ENCODE results near the gene ZNF264.

GRCh38 chr19:57245959-57246358 is 54.7 kb downstream of the ZNF264 start:
- TF ChIP-seq, protein P1, sequence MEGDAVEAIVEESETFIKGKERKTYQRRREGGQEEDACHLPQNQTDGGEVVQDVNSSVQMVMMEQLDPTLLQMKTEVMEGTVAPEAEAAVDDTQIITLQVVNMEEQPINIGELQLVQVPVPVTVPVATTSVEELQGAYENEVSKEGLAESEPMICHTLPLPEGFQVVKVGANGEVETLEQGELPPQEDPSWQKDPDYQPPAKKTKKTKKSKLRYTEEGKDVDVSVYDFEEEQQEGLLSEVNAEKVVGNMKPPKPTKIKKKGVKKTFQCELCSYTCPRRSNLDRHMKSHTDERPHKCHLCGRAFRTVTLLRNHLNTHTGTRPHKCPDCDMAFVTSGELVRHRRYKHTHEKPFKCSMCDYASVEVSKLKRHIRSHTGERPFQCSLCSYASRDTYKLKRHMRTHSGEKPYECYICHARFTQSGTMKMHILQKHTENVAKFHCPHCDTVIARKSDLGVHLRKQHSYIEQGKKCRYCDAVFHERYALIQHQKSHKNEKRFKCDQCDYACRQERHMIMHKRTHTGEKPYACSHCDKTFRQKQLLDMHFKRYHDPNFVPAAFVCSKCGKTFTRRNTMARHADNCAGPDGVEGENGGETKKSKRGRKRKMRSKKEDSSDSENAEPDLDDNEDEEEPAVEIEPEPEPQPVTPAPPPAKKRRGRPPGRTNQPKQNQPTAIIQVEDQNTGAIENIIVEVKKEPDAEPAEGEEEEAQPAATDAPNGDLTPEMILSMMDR (IDR thresholded peaks at IDR 0.05): no peak
- TF ChIP-seq POLR2AphosphoS5 (IDR thresholded peaks at IDR 0.05): no peak
